ENCODE measurements around the gene ACOT11.

The ACOT11 gene

GRCh38 chr1:54571326-54571725, 23.3 kb downstream of the ACOT11 start:
- Histone ChIP-seq H3K27ac (replicated peaks) (peak overlapping the region; percentile 52), H3K4me3 (replicated peaks; ENCODE audit: insufficient read depth, low read length) (no peak overlapping the region), H3K27me3 (ENCODE audit: insufficient read depth, poor library complexity, severe bottlenecking) (no peaks in the 10 kb centered on the region)
- no peak for TF ChIP-seq POLR2AphosphoS5 (IDR thresholded peaks at IDR 0.05; ENCODE audit: low read depth)
- TF ChIP-seq CTCF (IDR thresholded peaks at IDR 0.05; ENCODE audit: insufficient read depth, low read length): no peak
- TF ChIP-seq SPI1 (IDR thresholded peaks at IDR 0.05; ENCODE audit: borderline replicate concordance, low read depth): no peak
- TF ChIP-seq GABPA (IDR thresholded peaks at IDR 0.05; ENCODE audit: low read depth): no peak
- TF ChIP-seq REST (IDR thresholded peaks at IDR 0.05; ENCODE audit: insufficient replicate concordance, low read depth): no peak
- no peak for DNase-seq (ENCODE audit: low read depth in 1 of 2, low spot score in 1 of 2)

- peak; percentile 56 to 69 for DNase-seq (ENCODE audit: low read depth in 1 of 2, low spot score in 1 of 2)
- TF ChIP-seq GABPA (IDR thresholded peaks at IDR 0.05; ENCODE audit: low read depth): no peak
- no peak for TF ChIP-seq POLR2AphosphoS5 (IDR thresholded peaks at IDR 0.05; ENCODE audit: low read depth)
- no peak for TF ChIP-seq SPI1 (IDR thresholded peaks at IDR 0.05; ENCODE audit: borderline replicate concordance, low read depth)
- TF ChIP-seq REST (IDR thresholded peaks at IDR 0.05; ENCODE audit: insufficient replicate concordance, low read depth): no peak
- TF ChIP-seq CTCF (IDR thresholded peaks at IDR 0.05; ENCODE audit: insufficient read depth, low read length): no peak
- Histone ChIP-seq H3K27ac (replicated peaks) (peak overlapping the region; percentile 52), H3K4me3 (replicated peaks; ENCODE audit: insufficient read depth, low read length) (no peak overlapping the region), H3K27me3 (ENCODE audit: insufficient read depth, poor library complexity, severe bottlenecking) (no peaks in the 10 kb centered on the region)
Observed at GRCh38 chr1:54571803-54572541, 23.9 kb downstream of the ACOT11 start.

GRCh38 chr1:54572542-54572850, 24.5 kb downstream of the ACOT11 start:
- TF ChIP-seq REST (IDR thresholded peaks at IDR 0.05; ENCODE audit: insufficient replicate concordance, low read depth) (no peak), GABPA (IDR thresholded peaks at IDR 0.05; ENCODE audit: low read depth) (no peak), SPI1 (IDR thresholded peaks at IDR 0.05; ENCODE audit: borderline replicate concordance, low read depth) (no peak), CTCF (IDR thresholded peaks at IDR 0.05; ENCODE audit: insufficient read depth, low read length) (no peak), POLR2AphosphoS5 (IDR thresholded peaks at IDR 0.05; ENCODE audit: low read depth) (no peak)
- Histone ChIP-seq H3K27me3 (ENCODE audit: insufficient read depth, poor library complexity, severe bottlenecking) (no peaks in the 10 kb centered on the region), H3K4me3 (replicated peaks; ENCODE audit: insufficient read depth, low read length) (no peak overlapping the region), H3K27ac (replicated peaks) (peak overlapping the region; percentile 52)
- no peak for DNase-seq (ENCODE audit: low read depth in 1 of 2, low spot score in 1 of 2)

Data from HL-60 (cell line).